Measurements from ENCODE around the gene ABCA12.

- TF ChIP-seq, protein P1, sequence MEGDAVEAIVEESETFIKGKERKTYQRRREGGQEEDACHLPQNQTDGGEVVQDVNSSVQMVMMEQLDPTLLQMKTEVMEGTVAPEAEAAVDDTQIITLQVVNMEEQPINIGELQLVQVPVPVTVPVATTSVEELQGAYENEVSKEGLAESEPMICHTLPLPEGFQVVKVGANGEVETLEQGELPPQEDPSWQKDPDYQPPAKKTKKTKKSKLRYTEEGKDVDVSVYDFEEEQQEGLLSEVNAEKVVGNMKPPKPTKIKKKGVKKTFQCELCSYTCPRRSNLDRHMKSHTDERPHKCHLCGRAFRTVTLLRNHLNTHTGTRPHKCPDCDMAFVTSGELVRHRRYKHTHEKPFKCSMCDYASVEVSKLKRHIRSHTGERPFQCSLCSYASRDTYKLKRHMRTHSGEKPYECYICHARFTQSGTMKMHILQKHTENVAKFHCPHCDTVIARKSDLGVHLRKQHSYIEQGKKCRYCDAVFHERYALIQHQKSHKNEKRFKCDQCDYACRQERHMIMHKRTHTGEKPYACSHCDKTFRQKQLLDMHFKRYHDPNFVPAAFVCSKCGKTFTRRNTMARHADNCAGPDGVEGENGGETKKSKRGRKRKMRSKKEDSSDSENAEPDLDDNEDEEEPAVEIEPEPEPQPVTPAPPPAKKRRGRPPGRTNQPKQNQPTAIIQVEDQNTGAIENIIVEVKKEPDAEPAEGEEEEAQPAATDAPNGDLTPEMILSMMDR (IDR thresholded peaks at IDR 0.05) = no peak
- TF ChIP-seq EP300 (IDR thresholded peaks at IDR 0.05) = no peak
Observed at GRCh38 chr2:215022910-215023309, 115.5 kb downstream of the ABCA12 start.

Measured in tibial nerve (tissue), 4 donors.